HG02759 (cell line): ENCODE results near the gene LCAT.
A peak's percentile ranks its signal among the peaks of the same experiment; 100 is the strongest.
"Not testable (repeated sequence)": the region's sequence is repeated elsewhere in the genome, so short reads cannot be mapped to it uniquely, and the experiment has no call there.

Source experiments
- ATAC-seq: cut with Tn5 transposase; IDR thresholded peaks from one replicate; pipeline ENCODE4 v1.9.1; 2021; ENCODE audit warnings: mild to moderate bottlenecking, moderate library complexity; ENCODE audit not compliant: unreplicated experiment

Gene LCAT, protein sequence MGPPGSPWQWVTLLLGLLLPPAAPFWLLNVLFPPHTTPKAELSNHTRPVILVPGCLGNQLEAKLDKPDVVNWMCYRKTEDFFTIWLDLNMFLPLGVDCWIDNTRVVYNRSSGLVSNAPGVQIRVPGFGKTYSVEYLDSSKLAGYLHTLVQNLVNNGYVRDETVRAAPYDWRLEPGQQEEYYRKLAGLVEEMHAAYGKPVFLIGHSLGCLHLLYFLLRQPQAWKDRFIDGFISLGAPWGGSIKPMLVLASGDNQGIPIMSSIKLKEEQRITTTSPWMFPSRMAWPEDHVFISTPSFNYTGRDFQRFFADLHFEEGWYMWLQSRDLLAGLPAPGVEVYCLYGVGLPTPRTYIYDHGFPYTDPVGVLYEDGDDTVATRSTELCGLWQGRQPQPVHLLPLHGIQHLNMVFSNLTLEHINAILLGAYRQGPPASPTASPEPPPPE

DNA sequence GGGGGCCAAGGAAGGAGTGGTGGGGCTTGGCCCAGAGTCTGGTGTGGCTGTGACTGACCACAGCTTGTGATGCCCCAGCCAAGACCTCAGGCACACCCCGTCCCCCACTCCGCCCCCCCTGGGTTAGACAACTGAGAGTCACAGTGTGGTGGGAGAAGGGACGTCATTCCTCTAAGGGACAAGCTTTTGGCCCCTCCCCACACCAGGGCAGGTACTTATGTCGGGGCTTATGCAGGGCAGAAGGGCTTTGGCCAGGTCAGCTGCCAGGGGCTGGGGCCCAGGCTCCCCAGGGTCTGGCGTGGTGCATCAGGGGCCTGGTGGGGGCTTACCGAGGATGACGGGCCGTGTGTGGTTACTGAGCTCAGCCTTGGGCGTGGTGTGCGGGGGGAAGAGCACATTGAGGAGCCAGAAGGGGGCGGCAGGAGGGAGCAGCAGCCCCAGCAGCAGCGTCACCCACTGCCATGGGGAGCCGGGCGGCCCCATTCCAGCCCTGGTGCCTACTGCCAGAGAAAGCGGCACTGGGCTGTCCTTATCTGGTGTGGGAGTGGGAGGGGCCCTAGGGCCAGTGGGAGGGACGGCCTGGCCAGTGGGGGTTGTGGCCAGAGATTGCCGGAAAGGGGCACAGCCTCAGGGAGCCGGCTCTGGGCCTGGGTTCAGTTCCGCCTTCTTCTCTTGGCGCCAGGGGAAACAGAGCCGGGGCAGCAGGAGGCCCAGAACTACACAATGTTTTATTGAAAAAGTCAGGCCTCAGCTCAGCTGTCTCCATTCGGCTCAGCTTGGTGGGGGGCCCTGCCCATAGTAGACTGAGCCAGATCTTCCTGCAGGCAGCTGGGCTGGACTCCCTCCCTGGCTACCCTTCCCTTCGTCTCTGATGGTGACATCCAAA lies at the start of gene LCAT:
Gene LCAT, minus strand, starts transcription at position 502 of the 886 bp plus-strand sequence. Its CDS starts 19 bp downstream, at position 483.
- ATAC-seq, result no peak

DNA sequence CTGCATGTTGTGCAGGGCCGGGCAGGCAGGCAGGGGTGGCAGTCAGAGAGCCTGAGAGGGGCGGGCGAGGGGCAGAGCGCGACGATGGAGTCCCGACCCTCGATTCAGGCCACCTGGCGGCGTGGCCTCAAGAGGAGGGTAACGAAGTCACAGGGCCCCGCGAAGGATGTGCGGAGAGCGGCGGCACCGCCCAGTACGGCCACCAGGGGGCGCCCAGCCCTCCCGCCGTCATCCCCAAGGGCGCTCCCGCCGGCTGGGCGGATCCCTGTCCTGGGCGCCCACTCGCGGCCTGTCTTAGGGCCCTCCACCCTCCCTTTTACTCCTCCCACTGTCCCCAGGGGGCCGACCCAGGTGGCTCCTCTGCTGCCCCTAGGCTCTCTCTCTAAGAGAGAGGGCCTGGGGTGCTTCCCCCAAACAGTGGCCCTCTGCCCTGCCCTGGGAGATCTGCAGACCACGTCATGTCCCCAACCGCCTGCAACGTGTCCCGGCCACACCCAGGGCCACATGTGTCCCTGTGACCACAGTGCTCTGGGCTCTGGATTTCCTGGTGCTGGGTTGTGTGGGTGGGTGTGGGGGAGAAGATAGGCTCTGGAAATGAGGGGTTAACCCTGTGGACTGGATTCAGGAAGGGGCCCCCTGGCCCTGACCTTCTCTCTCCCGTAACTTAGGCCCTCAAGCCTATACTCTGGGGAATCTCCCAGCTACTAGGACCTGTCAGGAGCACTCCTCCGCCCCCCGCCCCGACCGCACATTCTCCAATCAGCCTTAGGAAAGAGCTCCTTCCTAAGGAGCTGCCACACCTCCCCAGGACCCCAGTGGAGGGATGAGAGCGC lies 49.5 kb upstream of the LCAT start:
- peak; percentile 75 for ATAC-seq

DNA sequence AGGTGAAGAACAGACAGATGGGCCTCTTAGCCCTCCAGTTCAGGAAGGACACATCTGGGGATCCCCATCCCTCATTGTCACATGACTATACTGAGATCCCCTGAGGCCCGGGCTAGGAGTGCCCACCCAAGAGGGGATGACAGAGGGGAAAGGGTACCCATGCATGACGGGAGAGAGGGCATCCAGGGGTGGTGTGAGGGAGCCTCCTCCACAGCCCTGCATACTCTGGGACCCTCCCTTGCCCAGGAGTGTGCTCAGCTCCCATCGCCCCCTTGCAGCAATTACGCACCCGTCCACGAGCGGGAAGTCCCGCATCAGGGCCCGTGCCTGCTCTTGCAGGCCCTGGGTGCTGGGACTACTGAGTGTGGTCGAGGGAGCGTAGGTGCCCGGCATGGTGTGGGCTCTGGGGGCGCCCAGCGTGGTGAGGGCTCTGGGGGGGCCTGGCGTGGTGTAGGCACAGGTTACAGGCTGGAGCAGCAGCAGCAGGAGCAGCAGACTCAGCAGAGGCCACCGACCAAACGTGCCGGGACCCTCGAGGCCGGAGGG lies 48.8 kb upstream of the LCAT start:
- peak; percentile 5 for ATAC-seq

DNA sequence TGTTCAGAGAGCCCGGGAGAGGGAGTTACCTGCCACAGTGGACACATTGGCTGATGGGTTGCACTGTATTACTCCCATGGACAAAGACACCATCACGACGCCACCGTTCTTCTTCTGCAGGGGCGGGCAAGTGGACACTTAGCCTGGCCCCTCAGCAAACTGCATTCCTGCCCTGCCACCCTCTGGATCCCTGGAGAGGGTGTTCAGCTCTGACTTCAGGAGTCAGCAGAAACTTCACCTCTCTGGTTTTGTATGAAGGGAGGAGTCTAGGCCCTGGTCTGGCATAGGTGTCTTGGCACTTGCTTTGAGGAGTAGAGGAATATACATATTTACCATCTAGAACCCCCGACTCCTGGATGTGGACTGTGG lies 46.1 kb upstream of the LCAT start:
- ATAC-seq, result no peak

DNA sequence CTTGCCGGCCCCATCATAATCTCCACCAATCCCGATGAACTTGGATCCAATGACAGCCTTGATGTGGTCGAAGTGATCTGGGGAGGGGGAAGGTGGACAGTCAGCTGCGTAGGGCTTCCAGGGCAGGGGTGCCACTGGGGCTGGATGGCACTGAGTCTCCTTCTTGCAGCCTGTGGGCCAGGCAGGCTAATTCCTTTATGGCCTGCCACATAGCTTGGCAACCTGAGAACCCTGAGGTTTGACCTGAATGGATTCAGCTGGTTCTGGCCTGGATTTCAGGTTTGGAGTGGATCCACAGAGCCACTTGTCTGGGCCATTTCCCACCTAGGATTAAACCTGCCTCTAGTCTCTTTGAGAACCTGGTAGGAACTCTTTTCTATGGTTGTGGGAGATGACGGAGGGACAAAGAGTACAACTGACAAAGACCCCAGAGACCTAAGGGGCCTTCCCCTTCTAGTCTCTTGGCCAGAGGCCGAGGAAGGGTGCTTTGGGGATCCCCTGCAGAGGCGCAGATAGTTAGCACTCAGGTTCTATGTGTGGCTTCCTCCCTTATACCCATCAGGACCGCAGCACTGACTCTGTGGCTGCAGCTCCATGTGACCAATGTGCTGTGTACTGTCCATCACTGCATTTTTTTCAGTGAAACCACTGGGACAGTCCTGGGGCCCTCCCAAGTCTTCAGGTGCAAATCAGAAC lies 45.5 kb upstream of the LCAT start:
- ATAC-seq, result no peak

DNA sequence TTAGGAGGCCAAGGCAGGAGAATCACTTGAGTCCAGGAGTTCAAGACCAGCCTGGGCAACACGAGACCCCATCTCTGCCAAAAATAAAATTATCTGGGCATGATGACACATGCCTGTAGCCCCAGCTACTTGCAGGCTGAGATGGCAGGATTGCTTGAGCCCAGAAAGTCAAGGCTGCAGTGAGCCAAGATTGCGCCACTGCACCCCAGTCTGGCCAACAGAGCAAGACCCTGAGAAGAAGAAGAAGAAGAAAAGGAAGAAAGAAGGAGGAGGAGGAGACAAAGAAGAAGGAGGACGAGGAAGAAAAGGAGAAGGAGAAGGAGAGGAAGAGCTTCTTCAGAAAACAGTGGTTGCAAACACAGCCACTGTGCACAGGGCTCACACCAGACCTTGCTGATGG lies 44.8 kb upstream of the LCAT start:
- ATAC-seq, result no peak

DNA sequence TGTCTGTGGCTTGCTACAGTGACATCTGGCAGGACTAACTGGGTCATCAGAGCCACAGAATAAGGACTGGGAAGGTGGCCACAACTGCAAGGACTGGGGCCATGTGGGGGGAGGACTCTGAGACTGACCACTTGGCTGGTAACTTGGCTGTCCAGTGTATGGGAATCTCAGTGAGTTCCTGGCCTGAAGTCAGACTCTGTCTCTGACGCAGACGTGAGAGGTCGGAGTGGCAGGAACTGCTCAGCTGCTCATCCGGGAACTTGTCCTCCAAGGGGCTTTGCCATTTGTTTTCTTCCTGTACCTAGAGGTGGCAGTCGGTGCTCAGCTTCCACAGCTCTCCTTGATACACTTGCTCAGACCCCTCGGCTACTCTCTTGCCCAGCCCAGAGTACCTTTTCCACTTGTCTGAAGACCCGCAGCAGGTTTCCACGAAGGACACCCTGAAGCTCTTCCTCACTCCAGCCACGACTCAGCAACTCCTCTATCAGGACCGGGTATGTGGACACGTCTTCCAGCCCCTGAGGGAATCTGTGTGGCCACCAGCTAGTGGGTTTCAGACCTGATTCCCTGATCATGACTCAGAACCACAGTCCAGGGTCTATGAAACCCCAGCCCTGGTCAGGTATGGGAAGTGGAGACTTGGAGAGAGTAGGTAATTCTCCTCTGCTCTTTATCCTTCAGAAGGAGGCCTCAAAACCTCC lies 43.7 kb upstream of the LCAT start:
- no peak for ATAC-seq

DNA sequence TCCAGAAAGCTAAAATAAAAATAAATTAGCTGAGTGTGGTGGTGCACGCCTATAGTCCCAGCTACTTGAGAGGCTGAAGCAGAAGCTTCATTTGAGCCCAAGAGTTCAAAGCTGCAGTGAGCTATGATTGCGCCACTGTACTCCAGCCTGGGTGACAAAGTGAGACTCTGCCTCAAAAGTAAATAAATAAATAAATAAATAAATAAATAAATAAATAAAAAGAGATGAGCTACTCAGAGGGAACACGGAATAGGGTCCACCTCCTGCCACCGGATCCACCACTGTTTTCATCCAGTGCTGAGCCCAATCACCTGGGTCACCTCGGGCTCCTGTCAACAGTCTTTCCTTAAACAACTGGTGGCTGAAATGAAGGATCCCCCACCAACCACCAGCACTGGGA lies 43.0 kb upstream of the LCAT start:
- ATAC-seq, result no peak

DNA sequence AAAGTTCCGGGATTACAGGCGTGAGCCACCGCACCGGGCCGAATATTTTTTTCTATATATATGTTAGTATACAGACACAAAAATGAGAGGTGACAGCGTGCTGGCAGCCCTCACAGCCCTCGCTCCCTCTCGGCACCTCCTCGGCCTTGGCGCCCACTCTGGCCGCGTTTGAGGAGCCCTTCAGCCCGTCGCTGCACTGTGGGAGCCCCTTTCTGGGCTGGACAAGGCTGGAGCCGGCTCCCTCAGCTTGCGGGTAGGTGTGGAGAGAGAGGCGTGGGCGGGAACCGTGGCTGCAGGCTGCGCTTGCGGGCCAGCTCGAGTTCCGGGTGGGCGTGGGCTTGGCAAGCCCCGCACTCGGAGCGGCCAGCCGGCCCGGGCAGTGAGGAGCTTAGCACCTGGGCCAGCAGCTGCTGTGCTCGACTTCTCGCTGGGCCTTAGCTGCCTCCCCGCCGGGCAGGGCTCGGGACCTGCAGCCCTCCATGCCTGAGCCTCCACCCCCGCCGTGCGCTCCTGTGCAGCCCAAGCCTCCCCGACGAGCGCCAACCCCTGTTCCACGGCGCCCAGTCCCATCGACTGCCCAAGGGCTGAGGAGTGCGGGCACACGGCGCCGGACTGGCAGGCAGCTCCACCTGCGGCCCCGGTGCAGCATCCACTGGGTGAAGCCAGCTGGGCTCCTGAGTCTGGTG lies 38.2 kb upstream of the LCAT start:
- no peak for ATAC-seq

DNA sequence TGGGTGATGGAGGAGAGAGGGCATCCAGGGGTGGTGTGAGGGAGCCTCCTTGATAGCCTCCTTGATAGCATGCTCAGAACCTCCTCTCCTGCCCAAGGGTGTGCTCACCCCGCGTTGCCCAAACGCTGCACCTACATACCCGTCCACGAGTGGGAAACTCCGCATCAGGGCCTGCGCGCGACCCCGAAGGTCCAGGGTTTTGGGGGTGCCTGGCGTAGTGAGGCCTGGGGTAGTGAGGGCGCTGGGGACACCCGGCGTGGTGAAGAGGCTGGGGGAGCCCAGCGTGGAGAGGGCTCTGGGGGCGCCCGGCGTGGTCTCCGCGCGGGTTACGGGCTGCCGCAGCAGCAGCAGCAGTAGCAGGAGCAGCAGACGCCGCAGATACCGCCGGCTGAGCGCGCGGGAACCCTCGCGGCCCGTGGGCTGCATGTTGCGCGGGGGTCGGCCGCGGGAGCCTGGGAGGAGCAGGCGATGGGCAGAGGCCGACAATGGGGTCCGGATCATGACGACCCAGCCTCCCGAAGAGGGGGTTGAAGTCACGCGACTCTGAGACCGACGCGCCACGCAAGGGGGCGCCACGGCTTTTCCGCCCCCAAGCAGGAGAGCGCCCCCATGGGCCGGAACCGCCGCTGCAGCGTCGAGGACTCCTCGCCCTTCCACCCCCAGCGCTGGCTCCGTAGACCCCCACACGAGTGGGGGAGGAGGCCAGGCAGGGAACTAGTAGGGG lies 36.2 kb upstream of the LCAT start, which contains the start of gene DPEP3:
Gene DPEP3, minus strand, starts transcription at position 545 of the 724 bp plus-strand sequence. Its CDS starts 119 bp downstream, at position 426.
- no peak for ATAC-seq

DNA sequence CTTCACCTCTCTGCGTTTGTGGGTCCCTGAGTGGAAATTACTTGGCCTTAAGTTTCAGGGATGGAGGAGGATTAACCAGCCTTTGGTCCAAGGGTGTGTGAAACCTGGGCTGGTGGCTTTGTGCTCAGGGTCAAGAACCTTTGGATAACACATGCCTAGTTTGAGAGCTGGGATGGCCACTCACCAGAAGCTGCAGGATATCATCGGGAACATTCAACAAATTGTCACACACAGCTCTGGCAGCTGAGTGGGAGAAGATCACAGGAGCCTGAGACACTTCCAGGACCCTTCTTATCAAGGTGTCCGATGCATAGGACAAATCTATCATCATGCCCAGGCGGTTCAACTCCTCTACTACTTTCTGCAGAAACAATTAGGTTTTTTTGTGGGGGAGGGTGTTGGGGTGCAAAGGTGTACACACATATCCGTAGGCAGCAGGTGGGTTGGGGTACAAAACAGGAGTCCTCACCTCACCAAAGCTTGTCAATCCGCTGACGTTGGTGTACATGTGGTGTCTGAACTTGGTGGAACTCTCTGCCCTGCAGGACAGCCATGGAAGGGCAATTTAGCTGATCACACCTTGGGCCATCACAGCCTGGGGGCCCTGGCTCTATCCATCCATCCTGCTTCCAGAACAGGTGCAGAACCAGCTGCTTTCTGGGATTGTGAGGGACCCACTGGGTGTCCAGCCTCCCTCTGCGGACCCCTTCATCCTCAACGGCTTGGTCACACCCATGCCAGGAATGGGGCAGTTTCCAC lies 33.7 kb upstream of the LCAT start:
- ATAC-seq, result no peak

DNA sequence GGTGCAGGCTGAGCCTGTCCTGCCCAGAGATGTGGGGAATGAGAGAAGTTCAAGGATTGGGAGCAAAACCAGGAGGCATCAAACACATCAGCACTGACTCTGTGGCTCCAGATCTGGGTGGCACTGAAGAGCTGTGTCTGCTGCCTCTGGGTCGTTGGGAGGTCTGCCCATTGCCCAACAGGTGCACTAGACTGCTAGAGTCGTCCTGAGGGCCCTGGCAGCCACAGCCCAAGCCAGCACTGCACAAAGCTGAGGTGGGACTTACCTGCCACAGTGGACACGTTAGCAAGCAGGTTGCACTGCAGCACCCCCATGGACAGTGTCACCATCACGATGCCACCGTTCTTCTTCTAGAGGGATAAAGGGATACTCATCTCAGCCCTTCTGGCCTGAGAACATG lies 33.1 kb upstream of the LCAT start:
- ATAC-seq, result no peak

DNA sequence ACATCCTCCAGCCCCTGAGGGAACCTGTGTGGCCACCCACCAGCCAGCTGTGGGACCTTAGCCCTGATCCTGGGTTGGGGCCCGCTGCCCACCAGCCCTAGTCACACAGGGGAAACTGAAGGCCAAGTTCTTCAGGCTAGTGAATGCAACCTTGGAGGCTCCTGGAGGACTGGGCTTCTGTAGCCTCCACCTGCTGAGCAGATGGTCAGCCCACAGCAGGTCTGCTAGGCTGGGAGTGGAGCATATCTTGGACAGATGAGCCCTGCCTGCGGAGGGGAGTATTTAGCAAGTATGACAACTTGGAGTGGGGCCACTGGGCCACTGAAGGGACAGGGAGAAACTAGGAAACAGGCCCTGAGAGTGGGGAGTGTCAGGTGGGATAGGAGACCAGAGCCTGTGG lies 32.3 kb upstream of the LCAT start:
- no peak for ATAC-seq

DNA sequence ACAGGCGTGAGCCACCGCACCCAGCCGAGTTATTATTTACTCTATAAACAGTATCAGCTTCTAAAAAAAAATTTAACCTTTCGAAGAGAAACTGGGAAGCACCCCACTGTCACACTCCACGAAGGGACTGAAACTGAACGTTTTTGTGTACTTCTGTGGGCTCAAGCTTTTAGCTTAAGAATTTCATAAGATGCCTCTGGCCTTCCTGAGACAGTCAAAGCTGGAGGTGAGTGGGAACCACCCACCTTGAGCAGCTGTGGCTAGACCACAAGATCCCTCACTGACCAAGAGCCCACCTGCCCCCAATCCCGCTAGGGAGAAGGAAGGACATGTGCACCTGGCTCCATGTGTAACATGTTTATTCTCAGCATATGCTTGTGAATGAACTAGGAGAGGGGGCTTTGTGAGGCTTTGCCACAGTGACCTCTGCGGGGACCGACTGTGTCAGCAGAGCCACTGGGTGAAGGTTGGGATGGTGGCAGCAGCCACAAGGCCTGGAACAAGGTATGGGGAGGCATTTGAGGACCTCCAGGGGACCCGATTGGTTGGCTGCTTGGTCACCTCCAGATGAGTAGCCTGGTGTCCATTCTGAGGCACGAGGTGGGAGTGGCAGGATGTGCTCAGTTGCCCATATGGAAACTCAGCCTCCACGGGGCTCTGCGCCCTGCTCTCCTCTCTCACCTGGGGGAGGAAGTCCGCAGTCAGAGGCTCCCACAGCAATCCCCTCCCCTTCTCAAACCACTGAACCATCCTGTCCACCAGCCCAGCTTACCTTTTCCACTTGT lies 31.6 kb upstream of the LCAT start:
- no peak for ATAC-seq

DNA sequence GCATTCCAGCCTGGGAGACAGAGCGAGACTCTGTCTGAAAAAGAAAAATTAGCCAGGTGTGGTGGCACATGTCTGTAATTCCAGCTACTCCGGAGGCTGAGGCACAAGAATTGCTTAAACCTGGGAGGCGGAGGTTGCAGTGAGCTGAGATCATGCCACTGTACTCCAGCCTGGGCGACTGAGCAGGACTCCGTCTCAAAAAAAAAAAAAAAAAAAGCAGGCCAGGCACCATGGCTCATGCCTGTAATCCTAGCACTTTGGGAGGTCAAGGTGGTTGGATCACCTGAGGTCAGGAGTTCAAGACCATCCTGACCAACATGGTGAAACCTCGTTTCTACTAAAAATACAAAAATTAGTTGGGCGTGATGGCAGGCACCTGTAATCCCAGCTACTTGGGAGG lies 28.4 kb upstream of the LCAT start:
- not testable (repeated sequence) for ATAC-seq

DNA sequence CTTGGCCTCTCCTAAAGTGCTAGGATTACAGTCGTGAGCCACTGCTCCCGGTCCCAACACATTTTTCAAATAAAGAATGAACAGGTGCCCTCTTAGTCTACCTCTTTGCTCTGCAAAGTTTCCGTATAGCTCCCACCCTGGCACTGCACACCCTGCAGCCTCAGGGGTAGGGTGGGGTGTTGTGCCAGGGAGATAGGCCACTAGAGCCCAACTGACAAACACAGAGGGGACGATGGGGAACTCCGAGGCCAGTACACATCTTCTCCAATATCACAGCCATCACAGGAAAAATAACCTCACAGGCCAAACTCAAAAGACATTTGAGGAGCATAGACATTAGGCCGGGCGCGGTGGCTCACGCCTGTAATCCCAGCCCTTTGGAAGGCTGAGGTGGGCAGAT lies 27.2 kb upstream of the LCAT start:
- no peak for ATAC-seq
